RWPE1 (cell line): Measurements from ENCODE around the gene BAIAP2.
"Not testable (repeated sequence)": the region's sequence is repeated elsewhere in the genome, so short reads cannot be mapped to it uniquely, and the experiment has no call there.

Experiments used
- CTCF ChIA-PET: fragments of 350-600 bp; sonication (Branson Sonifier 250); formaldehyde crosslinking; extraction: SDS; loops from one replicate; lab custom pipeline; 2021; lab: Yijun Ruan, JAX
- POLR2A ChIA-PET: fragments of 400-600 bp; formaldehyde crosslinking; extraction: SDS; loops from one replicate; lab custom pipeline; 2020; ENCODE audit warnings: antibody characterized with exemption; ENCODE audit not compliant: low non-redundant PET; lab: Yijun Ruan, JAX
- DNase-seq: peaks from one replicate; pipeline ENCODE4 v3.0.0; 2012; ENCODE audit warnings: low spot score
- H3K27ac ChIP-seq: fragments of 450-650 bp; 2 replicates; pipeline ENCODE4 v1.5.1; 2017
- CTCF ChIP-seq: fragments of 450-650 bp; conservative IDR thresholded peaks from 2 replicates; pipeline ENCODE4 v1.5.1; 2017; ENCODE audit warnings: low read depth, mild to moderate bottlenecking

The BAIAP2 gene

GRCh38 chr17:81015136-81015535, 19.8 kb upstream of the BAIAP2 start:
- DNase-seq, result no peak
- ChIA-PET CTCF (no interaction called here), POLR2A (no interaction called here)
- no peak for TF ChIP-seq CTCF
- no peak overlapping the region for H3K27ac ChIP-seq

GRCh38 chr17:81016575-81016974, 18.4 kb upstream of the BAIAP2 start:
- ChIA-PET POLR2A (no interaction called here), CTCF (interaction anchor here (0.6 kb wide), 1 partner anchor 237 kb away, joined by 7 read pairs; no protein-coding TSS in a partner anchor)
- no peak for DNase-seq
- no peak for TF ChIP-seq CTCF
- H3K27ac ChIP-seq, result no peak overlapping the region

GRCh38 chr17:81017330-81017729, 17.6 kb upstream of the BAIAP2 start:
- ChIA-PET POLR2A (interaction anchor here (0.7 kb wide), 1 partner anchor 95 kb away, joined by 3 read pairs; no protein-coding TSS in a partner anchor), CTCF (interaction anchor here (0.6 kb wide), 1 partner anchor 237 kb away, joined by 7 read pairs; no protein-coding TSS in a partner anchor)
- DNase-seq, H3K27ac ChIP-seq: not testable (repeated sequence)

- no peak for DNase-seq
- CTCF ChIA-PET, result interaction anchor here (1.3 kb wide), 1 partner anchor 19 kb away, joined by 3 read pairs; no protein-coding TSS in a partner anchor
- POLR2A ChIA-PET, result no interaction called here
- no peak for TF ChIP-seq CTCF
- H3K27ac ChIP-seq, result peak overlapping the region; percentile 99
Observed at GRCh38 chr17:81018044-81018802, 16.7 kb upstream of the BAIAP2 start.

- peak overlapping the region; percentile 99 for H3K27ac ChIP-seq
- ChIA-PET CTCF (interaction anchor here (0.7 kb wide), 1 partner anchor 97 kb away, joined by 3 read pairs; no protein-coding TSS in a partner anchor), POLR2A (no interaction called here)
- TF ChIP-seq CTCF, result no peak
- DNase-seq, result no peak
Observed at GRCh38 chr17:81019563-81020442, 15.1 kb upstream of the BAIAP2 start.

- ChIA-PET POLR2A (no interaction called here), CTCF (no interaction called here)
- no peak for TF ChIP-seq CTCF
- peak overlapping the region; percentile 99 for H3K27ac ChIP-seq
- no peak for DNase-seq
Observed at GRCh38 chr17:81020443-81020766, 14.5 kb upstream of the BAIAP2 start.
